ENCODE measurements around the gene VENTX.

VENTX gene, protein sequence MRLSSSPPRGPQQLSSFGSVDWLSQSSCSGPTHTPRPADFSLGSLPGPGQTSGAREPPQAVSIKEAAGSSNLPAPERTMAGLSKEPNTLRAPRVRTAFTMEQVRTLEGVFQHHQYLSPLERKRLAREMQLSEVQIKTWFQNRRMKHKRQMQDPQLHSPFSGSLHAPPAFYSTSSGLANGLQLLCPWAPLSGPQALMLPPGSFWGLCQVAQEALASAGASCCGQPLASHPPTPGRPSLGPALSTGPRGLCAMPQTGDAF

GRCh38 chr10:133237588-133238465 lies at the start of gene VENTX:
Gene VENTX (plus strand): TSS chr10:133237855. CDS start chr10:133237915, 60 bp downstream.
- no peak for DNase-seq (ENCODE audit: low read depth in 2 of 2)

DNA sequence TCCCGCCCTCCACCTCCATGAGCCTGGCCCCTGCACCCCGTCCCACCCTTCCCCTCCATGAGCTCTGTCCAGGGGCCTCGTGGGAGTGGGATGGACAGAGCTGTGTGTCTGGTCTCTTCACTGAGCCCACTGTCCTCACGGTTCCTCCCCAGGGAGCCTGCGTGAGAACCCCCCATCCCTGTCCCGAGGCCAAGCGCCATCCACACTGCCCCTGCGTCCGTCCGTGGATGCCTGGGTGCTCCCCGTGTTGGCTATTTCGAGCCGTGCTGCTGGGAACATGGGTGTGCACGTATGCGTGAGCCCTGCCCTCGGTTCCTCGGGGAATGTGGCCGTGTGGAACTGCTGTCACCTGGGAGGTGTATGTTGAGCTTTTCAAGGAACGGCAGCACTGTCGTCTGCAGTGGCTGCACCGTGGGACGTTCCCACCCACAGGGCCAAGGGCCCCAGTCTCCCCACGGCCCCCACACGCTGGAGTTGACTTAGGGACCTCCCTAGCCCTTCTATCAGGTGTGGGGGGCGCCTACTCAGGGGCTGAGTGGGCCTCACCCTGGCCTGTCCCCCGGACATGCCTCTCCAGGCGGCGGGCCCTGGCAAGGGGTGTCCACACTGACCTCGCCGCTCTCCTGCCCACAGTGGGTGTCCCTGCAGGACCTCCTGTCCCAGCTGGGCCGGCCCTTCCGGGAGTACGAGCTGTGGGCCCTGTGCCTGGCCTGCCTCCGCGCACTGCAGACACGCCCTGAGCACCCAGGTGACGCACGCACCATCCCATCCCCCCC lies 49.6 kb upstream of the VENTX start:
- DNase-seq (ENCODE audit: low read depth in 2 of 2) = no peak

GRCh38 chr10:133189256-133189655 lies 48.4 kb upstream of the VENTX start:
- no peak for DNase-seq (ENCODE audit: low read depth in 2 of 2)

DNA sequence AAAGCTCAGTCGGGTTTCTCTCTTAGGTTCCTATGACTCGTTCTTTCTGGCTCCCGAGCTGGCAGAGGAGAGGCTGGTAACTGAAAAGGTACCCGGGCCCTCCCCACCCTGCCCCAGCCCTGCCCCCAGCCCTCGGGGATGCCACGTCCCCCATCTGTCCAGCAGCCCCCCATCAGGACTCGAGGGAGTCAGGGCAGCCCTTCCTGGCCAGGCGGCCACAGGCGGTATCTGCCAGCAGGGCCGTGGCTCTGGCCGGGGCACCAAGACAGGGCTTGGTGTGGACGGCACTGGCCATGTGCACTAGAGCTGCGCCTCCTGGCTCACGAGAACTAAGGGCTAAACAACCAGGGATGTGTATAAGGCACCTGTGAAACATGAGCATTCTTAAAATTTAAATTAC lies 47.9 kb upstream of the VENTX start:
- no peak for DNase-seq (ENCODE audit: low read depth in 2 of 2)

DNA sequence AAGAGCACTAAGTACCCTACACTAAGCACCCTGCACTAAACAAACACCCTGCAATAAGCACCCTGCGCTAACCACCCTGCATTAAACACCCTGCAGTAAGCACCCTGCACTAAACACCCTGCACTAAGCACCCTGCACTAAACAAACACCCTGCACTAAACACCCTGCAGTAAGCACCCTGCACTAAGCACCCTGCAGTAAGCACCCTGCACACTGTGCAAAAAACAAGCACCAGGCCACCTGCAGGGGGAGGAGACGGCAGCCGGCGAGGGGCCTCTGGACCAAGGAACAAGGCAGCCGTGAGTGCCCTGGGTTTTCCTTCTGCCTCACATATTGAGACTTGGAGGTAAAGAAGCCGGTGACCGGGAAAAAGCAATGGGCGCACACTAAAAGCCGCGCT lies 47.4 kb upstream of the VENTX start:
- DNase-seq (ENCODE audit: low read depth in 2 of 2) = no peak

DNA sequence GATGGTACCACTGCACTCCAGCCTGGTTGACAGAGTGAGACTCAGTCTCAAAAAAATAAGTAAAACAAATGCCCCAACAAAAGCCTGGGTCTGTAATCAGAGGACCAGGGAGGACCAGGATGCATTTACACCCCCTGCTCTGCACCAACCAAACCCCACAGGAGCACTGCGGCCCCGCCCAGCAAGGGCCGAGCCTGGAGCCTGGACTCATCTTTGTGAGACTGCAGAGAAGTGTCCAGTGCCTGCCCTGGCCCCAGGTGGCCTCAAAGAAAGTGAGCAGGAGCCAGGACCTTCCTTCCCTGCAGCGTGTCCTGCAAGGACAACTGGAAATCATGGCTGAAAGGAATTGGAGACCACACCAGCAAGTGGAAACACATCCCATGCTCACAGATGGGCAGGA lies 46.0 kb upstream of the VENTX start:
- DNase-seq (ENCODE audit: low read depth in 2 of 2) = no peak

- DNase-seq (ENCODE audit: low read depth in 2 of 2) = no peak
These were observed 43.5 kb upstream of the VENTX start for GRCh38 chr10:133194151-133194550.

DNA sequence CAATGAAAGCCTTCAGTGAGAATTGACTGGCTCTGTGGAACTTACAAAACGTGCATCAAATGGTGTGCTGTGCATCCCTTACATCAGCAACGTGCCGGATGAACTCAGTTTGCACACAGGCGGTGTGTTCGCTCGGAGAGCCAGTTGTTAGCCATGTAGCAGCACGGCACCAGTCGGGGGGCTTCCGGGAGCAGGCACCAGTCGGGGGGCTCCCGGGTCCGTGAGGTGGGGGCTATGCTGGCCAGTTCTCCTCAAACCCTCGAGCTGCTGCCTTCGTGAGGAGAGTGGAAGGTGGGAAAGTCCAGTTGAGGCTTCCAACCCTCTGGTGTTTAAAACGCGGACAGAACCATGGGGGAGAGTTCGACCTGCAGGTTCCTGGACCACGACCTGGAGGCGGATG lies 42.6 kb upstream of the VENTX start:
- DNase-seq (ENCODE audit: low read depth in 2 of 2) = no peak

GRCh38 chr10:133195611-133196010 lies 42.0 kb upstream of the VENTX start:
- no peak for DNase-seq (ENCODE audit: low read depth in 2 of 2)

- no peak for DNase-seq (ENCODE audit: low read depth in 2 of 2)
These were observed 41.3 kb upstream of the VENTX start for GRCh38 chr10:133196221-133196915.

GRCh38 chr10:133196936-133197758 lies 40.5 kb upstream of the VENTX start:
- no peak for DNase-seq (ENCODE audit: low read depth in 2 of 2)

DNA sequence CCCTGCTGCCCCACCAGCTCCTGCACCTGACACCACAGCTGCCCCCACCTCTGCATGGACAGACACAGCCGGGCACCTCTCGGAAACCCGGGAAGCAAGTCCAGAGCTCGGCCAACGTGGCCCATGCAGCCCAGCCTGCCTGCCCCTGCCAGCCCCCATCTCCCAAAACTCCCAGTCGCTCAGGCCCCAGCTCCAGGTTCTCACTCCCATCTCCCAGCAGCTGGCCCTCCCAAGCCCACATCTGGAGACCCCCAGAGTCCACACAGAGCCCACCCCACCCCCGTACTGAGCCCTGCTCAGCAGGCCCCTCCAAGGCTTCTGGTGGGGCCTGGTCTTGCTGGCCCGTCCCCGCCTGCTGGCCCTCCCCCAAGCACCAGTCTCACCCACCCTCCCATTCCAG lies 39.9 kb upstream of the VENTX start:
- no peak for DNase-seq (ENCODE audit: low read depth in 2 of 2)

DNA sequence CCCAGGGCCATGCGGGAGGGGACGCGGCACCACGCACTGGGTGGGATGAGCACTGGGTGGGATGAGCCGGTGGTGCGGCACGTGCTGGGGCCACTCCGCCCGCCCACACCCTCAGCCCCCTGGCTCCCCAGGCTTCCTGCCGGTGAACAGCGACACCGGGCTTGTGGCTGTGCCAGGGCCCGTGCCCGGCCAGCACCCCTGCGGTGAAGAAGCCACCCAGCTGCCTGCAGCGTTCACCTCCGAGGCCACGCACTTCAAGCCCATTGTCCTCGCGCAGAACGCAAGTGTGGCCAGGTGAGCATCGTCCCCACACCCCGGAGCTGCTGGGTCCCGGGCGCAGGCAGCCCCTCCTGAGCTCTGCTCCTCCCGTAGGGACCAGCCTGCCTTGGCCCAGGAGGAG lies 39.4 kb upstream of the VENTX start:
- no peak for DNase-seq (ENCODE audit: low read depth in 2 of 2)

GRCh38 chr10:133198621-133199487 lies 38.8 kb upstream of the VENTX start:
- no peak for DNase-seq (ENCODE audit: low read depth in 2 of 2)

GRCh38 chr10:133199488-133199885 lies 38.2 kb upstream of the VENTX start:
- no peak for DNase-seq (ENCODE audit: low read depth in 2 of 2)

DNA sequence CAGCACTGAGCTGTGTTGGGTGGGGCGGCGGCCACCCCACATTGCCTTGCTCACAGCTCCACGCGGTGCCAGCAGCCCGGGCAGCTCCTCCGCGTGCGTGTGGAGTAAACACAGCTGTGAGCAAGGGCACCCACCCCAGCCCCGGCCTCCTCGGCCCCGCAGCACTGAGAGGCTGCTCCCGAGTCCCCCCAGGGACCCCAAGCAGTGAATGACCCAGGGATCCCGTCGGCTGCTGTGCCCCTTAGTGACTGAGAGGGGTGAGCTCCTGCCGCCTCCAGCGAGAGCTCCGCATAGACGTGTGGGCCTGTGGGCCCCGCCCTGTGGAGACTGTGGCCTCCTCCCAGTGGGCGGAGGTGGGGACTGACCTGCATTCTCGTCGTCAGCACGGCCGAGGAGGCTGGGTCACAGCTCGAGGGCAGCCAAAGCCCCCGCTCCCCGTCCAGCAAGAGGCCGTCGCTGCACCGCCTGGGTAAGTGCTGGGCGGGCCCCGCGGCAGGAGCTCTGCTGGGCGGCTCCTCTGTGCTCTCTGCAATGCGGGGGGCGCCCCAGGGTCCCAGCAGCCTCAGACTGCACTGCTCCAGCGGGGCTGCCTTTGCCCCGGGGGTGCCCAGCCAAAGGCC lies 37.6 kb upstream of the VENTX start:
- DNase-seq (ENCODE audit: low read depth in 2 of 2) = no peak

- no peak for DNase-seq (ENCODE audit: low read depth in 2 of 2)
These were observed 37.0 kb upstream of the VENTX start for GRCh38 chr10:133200621-133201031.

DNA sequence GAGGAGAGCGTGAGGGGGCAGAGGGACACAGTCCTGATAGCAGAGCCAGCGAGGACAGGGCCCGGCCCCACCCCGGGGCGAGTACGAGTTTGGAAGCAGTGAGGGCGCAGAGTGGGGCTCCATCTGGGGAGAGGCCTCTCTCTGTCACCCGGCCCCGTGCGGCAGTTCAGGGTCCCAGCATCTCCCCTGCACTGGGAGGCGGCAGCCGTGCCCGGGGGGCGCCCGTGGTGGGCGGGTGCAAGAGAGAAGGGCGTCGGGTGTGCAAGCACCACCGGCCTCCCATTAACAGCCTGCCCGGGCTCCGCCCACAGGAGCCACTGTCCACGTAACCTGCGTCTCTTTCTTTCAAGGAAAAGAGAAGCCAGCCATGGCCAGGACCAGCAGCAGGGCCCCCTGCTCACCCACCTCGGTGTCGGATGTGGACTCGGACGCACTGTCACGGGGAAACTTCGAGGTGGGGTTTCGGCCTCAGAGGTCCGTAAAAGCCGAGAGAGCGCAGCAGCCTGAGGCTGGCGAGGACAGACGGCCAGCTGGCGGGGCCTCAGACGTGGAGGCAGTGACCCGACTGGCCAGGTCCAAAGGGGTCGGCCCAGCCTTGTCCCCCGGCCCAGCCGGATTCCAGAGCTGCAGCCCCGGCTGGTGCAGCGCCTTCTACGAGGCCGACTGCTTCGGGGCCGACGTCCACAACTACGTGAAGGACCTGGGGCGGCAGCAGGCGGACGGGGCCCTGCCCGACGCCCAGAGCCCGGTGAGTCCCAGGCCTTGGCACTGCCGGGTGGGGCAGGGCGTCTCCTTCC lies 36.3 kb upstream of the VENTX start:
- DNase-seq (ENCODE audit: low read depth in 2 of 2) = no peak
